Psoas muscle (tissue), 8 donors: Measurements from ENCODE around the gene TDRD1. TPM values are rescaled to one million over a fixed set of nuclear protein-coding genes. Genes with fewer than 3 reads are reported as not detected.
A peak's percentile ranks its signal among the peaks of the same experiment; 100 is the strongest.
"Not testable (repeated sequence)": the region's sequence is repeated elsewhere in the genome, so short reads cannot be mapped to it uniquely, and the experiment has no call there.

Source experiments
- ATAC-seq, 4 donors: fragments of 200-7000 bp; cut with Tn5 transposase; one replicate each; pipeline ENCODE4 v1.9.1; 2020; ENCODE audit warnings: moderate library complexity in 3 of 4, mild to moderate bottlenecking in 2 of 4
- DNase-seq, 2 donors: peaks; one replicate each; pipeline ENCODE4 v3.0.0-alpha.2; 2020
- H3K27ac ChIP-seq: fragments of 200-600 bp; one replicate; pipeline ENCODE4 v1.8.0; 2022
- H3K27me3 ChIP-seq, 3 donors: fragments of 200-600 bp in 1 of 3; one replicate each; pipeline versions ENCODE4 v1.6.1 to v1.8.0; 2013 to 2022; ENCODE audit warnings: low read length in 2 of 3, mild to moderate bottlenecking in 2 of 3, moderate library complexity in 1 of 3; ENCODE audit not compliant: insufficient read depth in 3 of 3
- H3K36me3 ChIP-seq, 2 donors: fragments of 200-600 bp in 1 of 2; one replicate each; pipeline versions ENCODE4 v1.6.1 to v1.8.0; 2013 to 2022; ENCODE audit warnings: low read depth in 1 of 2, mild to moderate bottlenecking in 1 of 2, moderate library complexity in 1 of 2; ENCODE audit not compliant: insufficient read depth in 1 of 2
- H3K4me1 ChIP-seq: fragments of 200-600 bp; one replicate; pipeline ENCODE4 v1.8.0; 2022
- H3K4me3 ChIP-seq: fragments of 200-600 bp; one replicate; pipeline ENCODE4 v1.8.0; 2022; ENCODE audit warnings: mild to moderate bottlenecking
- H3K9me3 ChIP-seq: fragments of 200-600 bp; one replicate; pipeline ENCODE4 v1.8.0; 2022
- WGBS, 3 donors: extraction: QIAGEN DNeasy Blood & Tissue Kit; methylation state at CpG; one replicate each; pipeline versions ENCODE4 v1.1.6 to v1.1.7; 2013; 5-methylcytosine and 5-hydroxymethylcytosine counted together
- intact Hi-C, 2 donors: fragments of 100-400 bp; cut with DNase I; formaldehyde crosslinking; loops; one replicate each; pipeline versions ENCODE4 v1.11.0 to v1.14.2; 2022
- polyA plus RNA-seq, 3 donors: library from polyadenylated mRNA; stranded (reverse); fragments of 200-250 nt; gene quantifications; one replicate each; pipeline ENCODE4 v1.2.3, GENCODE V29; 2013
- total RNA-seq, 4 donors: library from RNA; stranded (reverse); fragmentation: NEBNext Ultra II Directional in 2 of 4; extraction: Animal tissue kit (Norgen Biotek cat#: 25700) in 2 of 4; gene quantifications; one replicate each; pipeline versions ENCODE4 v1.2.1 to v1.2.4, GENCODE V29; 2021 to 2023
- TF ChIP-seq, protein P1 (sequence below): fragments of 200-600 bp; IDR thresholded peaks from one replicate; pipeline ENCODE4 v1.8.0; 2022; ENCODE audit warnings: antibody characterized with exemption
- donor health status: healthy with polysubstance abuse.
- donor health status: DM: no; HTN: no; CAD: no; lungs with moderate emphysema.
- donor health status: Bipolar disorder and iron deficiency.
- donor health status: healthy.
- donor health status: DM: yes; HTN: yes; CAD: no.
- donor health status: DM: no; HTN: no; CAD: no.
- donor health status: DM: no; HTN: no; CAD: no.
- donor health status: DM: yes; HTN: yes; CAD: no.

The TDRD1 gene
- total and polyA plus RNA-seq, 7 donors, result 0.03 to 0.26 (median 0.20) TPM; not detected in 4

DNA sequence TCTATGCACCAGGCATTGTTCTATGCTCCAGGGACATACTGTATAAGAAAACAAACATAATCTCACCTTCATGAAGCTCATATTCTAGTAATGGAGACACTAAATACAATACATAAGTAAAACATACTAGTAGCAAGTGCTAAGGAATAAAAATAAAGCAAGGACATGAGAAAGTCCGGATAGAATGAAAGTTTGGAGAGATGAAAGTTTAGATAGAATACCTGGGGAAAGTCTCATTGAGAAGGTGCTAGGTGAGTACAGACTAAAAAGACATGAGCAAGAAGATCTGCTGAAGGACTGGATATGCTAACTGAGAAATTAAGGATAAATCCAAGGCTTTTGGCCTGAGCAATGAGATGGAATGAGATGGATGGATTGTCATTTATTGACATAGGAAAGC, 39.1 kb upstream of the TDRD1 start:
- H3K4me3 ChIP-seq, result no peak overlapping the region
- peaks cover 0 to 65% of the 10 kb centered on the region in 2 donors for H3K36me3 ChIP-seq
- 92 to 100% (median 97%) methylated on average over 1 of the region's 1 CpG for WGBS, 3 donors
- intact Hi-C loops, result no loop called here
- H3K27ac ChIP-seq, result no peak overlapping the region
- TF ChIP-seq, protein P1, sequence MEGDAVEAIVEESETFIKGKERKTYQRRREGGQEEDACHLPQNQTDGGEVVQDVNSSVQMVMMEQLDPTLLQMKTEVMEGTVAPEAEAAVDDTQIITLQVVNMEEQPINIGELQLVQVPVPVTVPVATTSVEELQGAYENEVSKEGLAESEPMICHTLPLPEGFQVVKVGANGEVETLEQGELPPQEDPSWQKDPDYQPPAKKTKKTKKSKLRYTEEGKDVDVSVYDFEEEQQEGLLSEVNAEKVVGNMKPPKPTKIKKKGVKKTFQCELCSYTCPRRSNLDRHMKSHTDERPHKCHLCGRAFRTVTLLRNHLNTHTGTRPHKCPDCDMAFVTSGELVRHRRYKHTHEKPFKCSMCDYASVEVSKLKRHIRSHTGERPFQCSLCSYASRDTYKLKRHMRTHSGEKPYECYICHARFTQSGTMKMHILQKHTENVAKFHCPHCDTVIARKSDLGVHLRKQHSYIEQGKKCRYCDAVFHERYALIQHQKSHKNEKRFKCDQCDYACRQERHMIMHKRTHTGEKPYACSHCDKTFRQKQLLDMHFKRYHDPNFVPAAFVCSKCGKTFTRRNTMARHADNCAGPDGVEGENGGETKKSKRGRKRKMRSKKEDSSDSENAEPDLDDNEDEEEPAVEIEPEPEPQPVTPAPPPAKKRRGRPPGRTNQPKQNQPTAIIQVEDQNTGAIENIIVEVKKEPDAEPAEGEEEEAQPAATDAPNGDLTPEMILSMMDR, result no peak
- no peaks in the 10 kb centered on the region for H3K27me3 ChIP-seq
- DNase-seq (no peak), ATAC-seq (no peak)
- H3K9me3 ChIP-seq, result no peaks in the 10 kb centered on the region
- H3K4me1 ChIP-seq, result peaks cover 8% of the 10 kb centered on the region

DNA sequence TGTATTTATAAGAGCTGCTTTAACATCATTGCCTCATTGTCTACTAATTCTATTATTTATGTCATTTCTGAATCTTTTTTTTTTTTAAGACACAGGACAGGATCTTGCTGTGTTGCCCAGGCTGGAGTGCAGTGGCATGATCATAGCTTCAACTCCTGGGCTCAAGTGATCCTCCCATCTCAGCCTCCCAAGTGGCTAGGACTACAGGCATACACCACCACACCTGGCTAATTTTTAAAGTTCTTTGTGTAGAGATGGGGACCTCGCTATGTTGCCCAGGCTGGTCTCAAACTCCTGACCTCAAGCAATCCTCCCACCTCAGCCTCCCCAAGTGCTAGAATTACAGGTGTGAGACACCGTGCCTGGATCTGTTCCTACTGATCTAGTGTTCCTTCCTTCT, 38.3 kb upstream of the TDRD1 start:
- WGBS, 3 donors, result 84 to 93% (median 92%) methylated on average over 2 of the region's 2 CpGs
- H3K27me3 ChIP-seq, H3K4me1 ChIP-seq, intact Hi-C loops, H3K4me3 ChIP-seq, H3K9me3 ChIP-seq, DNase-seq, H3K27ac ChIP-seq, ATAC-seq: not testable (repeated sequence)
- H3K36me3 ChIP-seq, result peaks cover 0 to 65% of the 10 kb centered on the region in 2 donors

DNA sequence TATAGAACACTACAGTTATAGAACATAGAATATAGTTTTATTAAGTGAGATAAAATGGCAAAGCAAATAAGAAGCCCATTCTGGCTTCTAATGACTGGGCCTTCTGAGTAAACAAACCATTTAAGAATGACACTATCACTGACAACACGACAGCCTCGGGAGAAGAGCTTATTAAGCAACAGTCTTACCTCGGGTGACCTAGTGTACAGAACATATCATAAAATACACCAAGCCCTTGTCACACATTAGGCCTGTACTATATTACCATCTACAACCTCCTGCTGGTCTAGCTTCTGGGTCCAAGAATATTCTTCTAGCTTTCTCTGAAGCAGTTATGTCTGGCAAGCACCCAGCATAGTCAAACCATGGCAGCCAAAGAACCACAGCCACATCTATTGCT, 37.1 kb upstream of the TDRD1 start:
- H3K4me1 ChIP-seq, result peaks cover 8% of the 10 kb centered on the region
- ATAC-seq (peak in 3 of 4 donors; percentile 58 to 99 (median 95)), DNase-seq (no peak)
- no peak overlapping the region for H3K27ac ChIP-seq
- intact Hi-C loops, result no loop called here
- no peaks in the 10 kb centered on the region for H3K9me3 ChIP-seq
- peaks cover 0 to 58% of the 10 kb centered on the region in 2 donors for H3K36me3 ChIP-seq
- H3K27me3 ChIP-seq, result no peaks in the 10 kb centered on the region
- H3K4me3 ChIP-seq, result no peak overlapping the region
- 25 to 48% (median 28%) methylated on average over 3 of the region's 3 CpGs for WGBS, 3 donors
- TF ChIP-seq, protein P1, result no peak

DNA sequence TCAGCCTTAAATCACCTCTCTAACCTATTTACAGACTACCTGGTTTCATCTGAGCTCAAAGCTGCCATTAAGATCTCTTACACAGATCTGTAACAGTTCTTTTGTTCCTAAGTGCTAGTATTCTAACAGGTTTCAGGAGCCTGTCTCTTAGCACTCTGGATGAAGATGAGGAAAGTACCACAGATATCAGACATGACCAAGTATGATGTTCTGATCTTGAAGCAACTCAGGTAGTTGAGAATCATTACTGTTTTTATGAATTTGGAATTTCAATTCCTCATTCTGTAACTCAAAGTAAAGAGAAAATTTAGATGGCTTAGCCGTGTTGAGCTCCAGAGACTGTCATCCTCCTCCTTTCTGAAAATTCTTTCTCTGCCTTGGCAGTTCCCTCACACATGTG, 36.0 kb upstream of the TDRD1 start:
- Histone ChIP-seq H3K4me1 (peaks cover 8% of the 10 kb centered on the region), H3K27ac (no peak overlapping the region), H3K27me3 (no peaks in the 10 kb centered on the region), H3K4me3 (no peak overlapping the region), H3K9me3 (no peaks in the 10 kb centered on the region), H3K36me3 (peaks cover 0 to 62% of the 10 kb centered on the region in 2 donors)
- DNase-seq, result no peak
- 94 to 98% (median 97%) methylated on average over 1 of the region's 1 CpG for WGBS, 3 donors
- intact Hi-C loops, result no loop called here
- TF ChIP-seq, protein P1, result no peak
- no peak for ATAC-seq

DNA sequence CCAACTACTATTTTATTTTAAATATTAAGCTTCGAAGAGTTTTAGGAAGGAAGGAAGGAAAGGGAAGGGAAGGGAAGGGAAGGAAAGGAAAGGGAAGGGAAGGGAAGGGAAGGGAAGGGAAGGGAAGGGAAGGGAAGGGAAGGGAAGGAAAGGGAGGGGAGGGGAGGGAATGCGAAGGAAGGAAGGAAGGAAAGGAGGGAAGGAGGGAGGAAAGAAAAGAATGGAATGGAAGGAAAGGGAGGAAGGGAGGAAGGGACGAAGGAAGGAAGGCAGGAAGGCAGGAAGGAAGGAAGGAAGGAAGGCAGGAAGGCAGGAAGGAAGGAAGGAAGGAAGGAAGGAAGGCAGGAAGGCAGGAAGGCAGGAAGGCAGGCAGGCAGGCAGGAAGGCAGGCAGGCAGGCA, 29.7 kb upstream of the TDRD1 start:
- H3K4me3 ChIP-seq, ATAC-seq, intact Hi-C loops, DNase-seq, H3K27ac ChIP-seq, H3K27me3 ChIP-seq, H3K9me3 ChIP-seq, H3K4me1 ChIP-seq: not testable (repeated sequence)
- WGBS, 3 donors, result 70 to 84% (median 80%) methylated on average over 3 of the region's 3 CpGs
- peaks cover 2 to 62% of the 10 kb centered on the region in 2 donors for H3K36me3 ChIP-seq

DNA sequence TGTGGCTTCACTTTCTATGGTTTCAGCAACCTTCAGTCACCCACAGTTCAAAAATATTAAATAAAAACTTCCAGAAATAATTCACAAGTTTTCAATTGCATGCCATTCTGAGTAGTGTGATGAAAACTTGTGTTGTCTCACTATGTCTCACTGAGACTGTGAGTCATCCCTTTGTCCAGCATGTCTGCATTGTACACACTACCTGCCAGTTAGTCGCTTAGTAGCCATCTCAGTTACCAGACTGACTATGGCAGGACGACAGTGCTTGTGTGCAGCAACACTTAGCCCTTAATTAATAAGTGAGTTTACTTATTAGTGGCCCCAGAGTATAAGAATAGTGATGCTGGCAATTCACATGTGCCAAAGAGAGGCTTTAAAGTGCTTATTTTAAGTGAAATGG, 27.7 kb upstream of the TDRD1 start:
- peak; percentile 67 to 90 (median 72) for ATAC-seq
- Histone ChIP-seq H3K9me3 (no peaks in the 10 kb centered on the region), H3K27me3 (no peaks in the 10 kb centered on the region), H3K27ac (no peak overlapping the region), H3K4me3 (no peak overlapping the region), H3K4me1 (no peaks in the 10 kb centered on the region), H3K36me3 (peaks cover 2 to 60% of the 10 kb centered on the region in 2 donors)
- TF ChIP-seq, protein P1, result no peak
- intact Hi-C loops, result no loop called here
- no peak for DNase-seq
- whole genome bisulfite sequencing, 3 donors, result 87 to 92% (median 91%) methylated on average over 2 of the region's 2 CpGs
